Measurements from ENCODE around the gene C1orf115.

- TF ChIP-seq POLR2A (IDR thresholded peaks at IDR 0.05) (no peak), POLR2AphosphoS5 (IDR thresholded peaks at IDR 0.05) (no peak), EP300 (IDR thresholded peaks at IDR 0.05) (no peak)
- TF ChIP-seq, protein P1, sequence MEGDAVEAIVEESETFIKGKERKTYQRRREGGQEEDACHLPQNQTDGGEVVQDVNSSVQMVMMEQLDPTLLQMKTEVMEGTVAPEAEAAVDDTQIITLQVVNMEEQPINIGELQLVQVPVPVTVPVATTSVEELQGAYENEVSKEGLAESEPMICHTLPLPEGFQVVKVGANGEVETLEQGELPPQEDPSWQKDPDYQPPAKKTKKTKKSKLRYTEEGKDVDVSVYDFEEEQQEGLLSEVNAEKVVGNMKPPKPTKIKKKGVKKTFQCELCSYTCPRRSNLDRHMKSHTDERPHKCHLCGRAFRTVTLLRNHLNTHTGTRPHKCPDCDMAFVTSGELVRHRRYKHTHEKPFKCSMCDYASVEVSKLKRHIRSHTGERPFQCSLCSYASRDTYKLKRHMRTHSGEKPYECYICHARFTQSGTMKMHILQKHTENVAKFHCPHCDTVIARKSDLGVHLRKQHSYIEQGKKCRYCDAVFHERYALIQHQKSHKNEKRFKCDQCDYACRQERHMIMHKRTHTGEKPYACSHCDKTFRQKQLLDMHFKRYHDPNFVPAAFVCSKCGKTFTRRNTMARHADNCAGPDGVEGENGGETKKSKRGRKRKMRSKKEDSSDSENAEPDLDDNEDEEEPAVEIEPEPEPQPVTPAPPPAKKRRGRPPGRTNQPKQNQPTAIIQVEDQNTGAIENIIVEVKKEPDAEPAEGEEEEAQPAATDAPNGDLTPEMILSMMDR (IDR thresholded peaks at IDR 0.05) = no peak
Measured at GRCh38 chr1:220707160-220707559, 17.0 kb downstream of the C1orf115 start.
